Measurements from ENCODE around the gene PPP2R3B. TPM values are rescaled to one million over a fixed set of nuclear protein-coding genes. Genes with fewer than 3 reads are reported as not detected.
"Not testable (repeated sequence)": the region's sequence is repeated elsewhere in the genome, so short reads cannot be mapped to it uniquely, and the experiment has no call there.

PPP2R3B gene
- total RNA-seq, 1 experiment from 2014 or later = 130 TPM

- TF ChIP-seq ELF4 (CRISPR knock-in tag; IDR thresholded peaks at IDR 0.05; ENCODE audit: low read depth) (no peak), FOXJ3 (CRISPR knock-in tag; IDR thresholded peaks at IDR 0.05; ENCODE audit: borderline replicate concordance) (no peak), ERG (CRISPR knock-in tag; IDR thresholded peaks at IDR 0.05) (no peak), TP53 (CRISPR knock-in tag; IDR thresholded peaks at IDR 0.05) (no peak)
These were observed 47.1 kb upstream of the PPP2R3B start (continued) for GRCh38 chrX:433771-434170.

- peaks cover 18% of the 10 kb centered on the region for H3K27me3 Mint-ChIP-seq (ENCODE audit: low read depth)
- H3K4me3 Mint-ChIP-seq; H3K36me3 Mint-ChIP-seq; POLR2A ChIA-PET; DNase-seq (ENCODE audit: low spot score); H3K27ac Mint-ChIP-seq; ATAC-seq; CTCF ChIA-PET; H3K9me3 Mint-ChIP-seq: not testable (repeated sequence)
- H3K4me1 Mint-ChIP-seq = peaks cover 11% of the 10 kb centered on the region
These were observed 46.0 kb upstream of the PPP2R3B start for GRCh38 chrX:432666-433065.

GRCh38 chrX:431492-432111, 44.9 kb upstream of the PPP2R3B start:
- POLR2A ChIA-PET = no interaction called here
- H3K36me3 Mint-ChIP-seq = no peaks in the 10 kb centered on the region
- no peak for ATAC-seq

GRCh38 chrX:431056-431455, 44.3 kb upstream of the PPP2R3B start:
- Mint-ChIP-seq H3K36me3 (no peaks in the 10 kb centered on the region), H3K4me1 (peaks cover 6% of the 10 kb centered on the region), H3K27ac (no peak overlapping the region), H3K4me3 (no peak overlapping the region), H3K9me3 (no peaks in the 10 kb centered on the region), H3K27me3 (ENCODE audit: low read depth) (peaks cover 18% of the 10 kb centered on the region)
- DNase-seq (ENCODE audit: low spot score) = no peak
- POLR2A ChIA-PET = no interaction called here
- CTCF ChIA-PET = no interaction called here
- ATAC-seq = no peak
- TF ChIP-seq ZNF671 (CRISPR knock-in tag; IDR thresholded peaks at IDR 0.05) = no peak
- no peak for TF ChIP-seq ETV6 (CRISPR knock-in tag; IDR thresholded peaks at IDR 0.05)
- no peak for TF ChIP-seq RORB (CRISPR knock-in tag; IDR thresholded peaks at IDR 0.05)
- TF ChIP-seq ZSCAN18 (CRISPR knock-in tag; IDR thresholded peaks at IDR 0.05) = no peak
- no peak for TF ChIP-seq STAT6 (CRISPR knock-in tag; conservative IDR thresholded peaks at IDR 0.05; ENCODE audit: low read depth)
- TF ChIP-seq ZNF281 (CRISPR knock-in tag; IDR thresholded peaks at IDR 0.05) = no peak

More at GRCh38 chrX:431492-432111, 44.9 kb upstream of the PPP2R3B start:
- DNase-seq (ENCODE audit: low spot score) = no peak
- CTCF ChIA-PET = no interaction called here
- Mint-ChIP-seq H3K27me3 (ENCODE audit: low read depth) (peaks cover 18% of the 10 kb centered on the region), H3K9me3 (no peaks in the 10 kb centered on the region), H3K4me3 (no peak overlapping the region), H3K27ac (no peak overlapping the region), H3K4me1 (peaks cover 6% of the 10 kb centered on the region)
- no peak for TF ChIP-seq ZBTB21 (CRISPR knock-in tag; IDR thresholded peaks at IDR 0.05; ENCODE audit: borderline replicate concordance)
- no peak for TF ChIP-seq CBFB (CRISPR knock-in tag; IDR thresholded peaks at IDR 0.05; ENCODE audit: low read depth)
- TF ChIP-seq NR3C1 (CRISPR knock-in tag; conservative IDR thresholded peaks at IDR 0.05; ENCODE audit: low read depth) = no peak
- TF ChIP-seq SP1 (CRISPR knock-in tag; conservative IDR thresholded peaks at IDR 0.05) = no peak
- no peak for TF ChIP-seq JAZF1 (CRISPR knock-in tag; IDR thresholded peaks at IDR 0.05)
- no peak for TF ChIP-seq USF2 (CRISPR knock-in tag; IDR thresholded peaks at IDR 0.05)
- no peak for TF ChIP-seq ZNF281 (CRISPR knock-in tag; IDR thresholded peaks at IDR 0.05)
